PFSK-1 (cell line): ENCODE results near the gene P2RY6.

Experiments used
- FOXP2 ChIP-seq: optimal IDR thresholded peaks from 2 replicates; pipeline ENCODE3; 2011; ENCODE audit warnings: borderline replicate concordance, control low read depth, inconsistent platforms; ENCODE audit not compliant: insufficient read depth; ENCODE audit errors: extremely low read length, extremely low read depth
- POLR2AphosphoS5 ChIP-seq: IDR thresholded peaks from 2 replicates; pipeline ENCODE4 v1.6.1; 2012; ENCODE audit warnings: low read depth, mild to moderate bottlenecking, control low read depth, low read length, moderate library complexity
- REST ChIP-seq, 2 experiments: IDR thresholded peaks; 2 replicates each; pipeline versions ENCODE4 v1.6.1 to v1.8.0; 2011 to 2012; ENCODE audit warnings: low read depth in 2 of 2, low read length in 2 of 2, control low read depth in 1 of 2, inconsistent platforms in 1 of 2, mild to moderate bottlenecking in 1 of 2, moderate library complexity in 1 of 2; ENCODE audit not compliant: insufficient read depth in 1 of 2
- SIN3A ChIP-seq: IDR thresholded peaks from 2 replicates; pipeline ENCODE4 v1.6.1; 2012; ENCODE audit warnings: mild to moderate bottlenecking, low read length, moderate library complexity, borderline replicate concordance; ENCODE audit not compliant: insufficient read depth
- TAF1 ChIP-seq: IDR thresholded peaks from 2 replicates; pipeline ENCODE4 v1.6.1; 2012; ENCODE audit warnings: low read length, control low read depth, borderline replicate concordance; ENCODE audit not compliant: insufficient read depth

P2RY6 gene

GRCh38 chr11:73270016-73270854 is 1.9 kb upstream of the P2RY6 start:
- TF ChIP-seq FOXP2 (no peak), POLR2AphosphoS5 (no peak), REST (IDR thresholded peaks at IDR 0.05; ENCODE audit: insufficient read depth in 1 of 2, low read depth in 2 of 2, low read length in 2 of 2) (no peak), TAF1 (no peak), SIN3A (no peak)

GRCh38 chr11:73270855-73271477 is 1.2 kb upstream of the P2RY6 start:
- TF ChIP-seq SIN3A, result no peak
- TF ChIP-seq REST (IDR thresholded peaks at IDR 0.05; ENCODE audit: insufficient read depth in 1 of 2, low read depth in 2 of 2, low read length in 2 of 2), result no peak
- no peak for TF ChIP-seq FOXP2
- TF ChIP-seq TAF1, result no peak
- TF ChIP-seq POLR2AphosphoS5, result no peak

- TF ChIP-seq REST (IDR thresholded peaks at IDR 0.05; ENCODE audit: insufficient read depth in 1 of 2, low read depth in 2 of 2, low read length in 2 of 2) (no peak), SIN3A (no peak), FOXP2 (no peak), TAF1 (no peak), POLR2AphosphoS5 (no peak)
Measured at GRCh38 chr11:73272680-73273038, 521 bp downstream of the P2RY6 start.

GRCh38 chr11:73273222-73273895 is 1.2 kb downstream of the P2RY6 start:
- TF ChIP-seq TAF1 (no peak), SIN3A (no peak), POLR2AphosphoS5 (no peak), REST (IDR thresholded peaks at IDR 0.05; ENCODE audit: insufficient read depth in 1 of 2, low read depth in 2 of 2, low read length in 2 of 2) (no peak), FOXP2 (no peak)
